Fibroblast of skin of right biceps (primary cell): ENCODE data around the gene VSNL1.
A peak's percentile ranks its signal among the peaks of the same experiment; 100 is the strongest.

ENCODE experiments used
- DNase-seq: peaks from one replicate; pipeline ENCODE4 v3.0.0-alpha.2; 2013

Gene VSNL1

GRCh38 chr2:17615728-17616351, 75.3 kb downstream of the VSNL1 start:
- DNase-seq, result peak; percentile 84

- no peak for DNase-seq
These were observed 75.9 kb downstream of the VSNL1 start for GRCh38 chr2:17616405-17616804.

- no peak for DNase-seq
These were observed 77.0 kb downstream of the VSNL1 start for GRCh38 chr2:17617516-17617915.

DNA sequence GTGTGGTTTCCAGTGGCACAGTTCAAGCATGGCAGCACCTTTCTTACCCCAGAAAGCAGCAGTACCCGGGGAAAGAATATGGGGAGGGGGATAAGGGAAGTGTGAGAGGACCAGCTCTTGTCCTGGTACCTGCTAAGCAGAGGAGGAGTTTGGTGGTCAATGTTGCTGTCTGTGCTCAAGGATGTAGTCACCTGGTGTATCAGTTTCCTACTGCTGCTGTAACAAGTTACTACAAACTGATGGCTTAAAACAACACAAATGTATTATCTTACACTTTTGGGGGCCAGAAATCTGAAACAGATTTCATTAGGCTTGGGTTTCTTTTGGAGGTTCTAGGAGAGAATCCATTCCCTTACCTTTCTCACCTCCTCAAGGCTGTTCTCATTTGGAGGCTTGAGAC, 77.5 kb downstream of the VSNL1 start:
- no peak for DNase-seq

GRCh38 chr2:17620280-17620679, 79.8 kb downstream of the VSNL1 start:
- DNase-seq, result peak; percentile 44

- DNase-seq, result peak; percentile 56
These were observed 80.3 kb downstream of the VSNL1 start for GRCh38 chr2:17620841-17621240.

GRCh38 chr2:17621781-17622180, 81.3 kb downstream of the VSNL1 start:
- DNase-seq, result peak; percentile 80

DNA sequence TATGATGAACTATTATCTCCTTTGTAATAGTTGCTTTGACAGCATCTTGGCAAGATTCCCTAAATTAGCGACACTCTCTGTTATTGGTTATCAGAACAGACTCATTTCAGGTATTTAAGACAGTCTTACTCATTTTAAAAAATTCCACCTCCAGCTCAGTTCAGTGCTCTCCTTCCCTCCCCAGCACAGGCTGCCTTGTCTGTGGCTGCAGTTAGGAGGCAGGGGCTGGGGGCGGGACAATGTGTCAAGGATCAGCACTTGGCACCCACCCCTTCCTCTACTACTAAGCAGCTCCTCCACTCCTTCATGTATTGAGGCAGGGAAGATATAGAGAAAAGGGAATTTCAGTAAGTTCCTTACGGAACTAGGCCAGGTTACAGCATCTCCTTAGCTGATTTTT, 85.0 kb downstream of the VSNL1 start:
- peak; percentile 19 for DNase-seq

- DNase-seq, result no peak
These were observed 86.5 kb downstream of the VSNL1 start for GRCh38 chr2:17626986-17627385.

DNA sequence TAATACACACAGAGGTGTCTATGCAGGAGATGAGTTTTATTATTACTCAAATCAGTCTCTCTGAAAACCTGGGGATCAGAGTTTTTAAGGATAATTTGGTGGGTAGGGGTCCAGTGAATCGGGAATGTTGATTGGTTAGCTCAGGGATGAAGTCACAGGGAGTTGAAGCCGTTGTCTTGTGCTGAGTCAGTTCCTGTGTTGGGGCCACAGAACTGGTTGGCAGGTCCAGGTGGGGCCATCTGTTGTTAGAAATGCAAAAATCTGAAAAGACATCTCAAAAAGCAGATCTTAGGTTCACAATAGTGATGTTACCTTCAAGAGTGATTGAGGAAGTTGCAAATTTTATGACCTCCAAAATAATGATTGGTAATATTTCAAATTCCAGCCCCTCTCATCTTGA, 86.9 kb downstream of the VSNL1 start:
- no peak for DNase-seq

- no peak for DNase-seq
These were observed 88.1 kb downstream of the VSNL1 start for GRCh38 chr2:17628349-17629261.

GRCh38 chr2:17630089-17630488, 89.6 kb downstream of the VSNL1 start:
- DNase-seq, result no peak

DNA sequence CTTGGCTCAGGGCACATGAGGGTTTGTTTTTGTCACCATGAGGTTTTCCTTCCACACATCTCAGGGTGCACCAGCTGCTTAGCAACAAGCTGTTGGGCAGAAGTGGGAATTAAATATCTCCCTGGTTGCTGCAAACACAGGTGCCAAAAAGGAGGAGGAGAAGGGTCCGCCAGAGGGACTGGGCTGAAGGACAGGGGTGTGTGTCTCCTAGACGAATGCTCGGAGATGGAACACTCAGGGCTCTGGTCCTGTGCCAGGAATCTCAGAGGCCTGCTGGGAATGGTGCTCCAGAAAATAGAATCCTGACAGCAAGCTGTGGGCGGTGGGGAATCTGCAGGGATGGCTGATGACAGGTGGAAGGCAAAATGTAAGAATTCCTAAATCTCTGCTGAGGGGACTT, 94.5 kb downstream of the VSNL1 start:
- DNase-seq, result no peak

DNA sequence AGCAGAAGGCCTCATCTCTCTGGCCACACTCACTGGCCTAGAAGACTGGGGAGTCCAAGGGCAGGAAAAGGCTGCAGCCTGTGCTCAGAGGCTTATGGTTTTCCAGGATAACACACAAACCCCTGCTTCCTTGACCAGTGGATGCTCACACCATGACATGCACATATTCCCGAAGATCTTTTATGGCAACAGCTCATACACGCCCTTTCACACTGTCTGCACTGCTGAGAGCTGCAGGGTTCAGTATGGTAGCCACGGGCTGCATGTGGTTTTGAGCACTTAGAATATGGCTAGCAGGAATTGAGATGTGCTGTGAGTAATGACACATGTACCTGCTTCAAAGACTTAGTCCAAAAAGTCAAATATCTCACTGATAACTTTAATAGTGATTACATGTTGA, 95.8 kb downstream of the VSNL1 start:
- DNase-seq, result no peak

DNA sequence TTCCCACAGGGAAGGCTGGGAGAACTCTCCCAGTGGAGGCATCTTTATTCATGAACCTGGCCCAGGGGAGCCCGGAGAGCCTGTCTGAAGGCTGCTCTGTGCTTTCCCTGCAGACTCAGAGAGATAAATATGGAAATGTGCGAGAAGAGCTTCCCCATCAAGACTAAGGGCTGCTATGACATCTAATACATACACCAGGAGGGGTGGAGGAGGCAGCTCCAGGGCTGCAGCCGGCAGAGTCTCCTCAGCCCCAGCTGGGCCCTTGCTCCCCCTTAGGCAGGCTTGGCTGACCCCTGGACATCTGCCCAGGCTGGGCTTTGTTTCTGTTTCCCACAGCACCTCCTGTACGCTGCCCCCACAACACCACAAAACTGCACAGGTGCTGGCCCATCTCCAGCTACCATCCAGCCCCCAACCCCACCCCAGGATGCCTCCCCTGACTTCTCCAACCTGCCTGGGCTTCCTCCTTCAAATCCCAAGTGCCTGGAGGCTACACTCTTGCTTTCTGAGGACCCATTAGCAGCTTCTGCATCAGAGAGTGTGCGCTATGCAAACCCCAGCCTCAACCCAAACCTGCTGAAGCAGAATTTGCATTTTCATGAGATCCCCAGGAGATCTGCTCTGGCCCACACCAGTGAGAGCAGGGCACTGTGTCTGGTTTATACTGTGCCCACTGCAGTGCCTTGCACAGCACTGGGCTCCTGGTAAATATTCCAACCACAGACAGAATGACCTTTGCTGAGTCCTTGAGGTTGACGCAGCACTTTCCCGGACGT, 96.8 kb downstream of the VSNL1 start:
- DNase-seq, result no peak

GRCh38 chr2:17638196-17638743, 97.8 kb downstream of the VSNL1 start:
- DNase-seq, result no peak

- DNase-seq, result no peak
These were observed 99.9 kb downstream of the VSNL1 start for GRCh38 chr2:17640406-17640805.

- DNase-seq, result peak; percentile 95
These were observed 102.6 kb downstream of the VSNL1 start for GRCh38 chr2:17643031-17643615.

DNA sequence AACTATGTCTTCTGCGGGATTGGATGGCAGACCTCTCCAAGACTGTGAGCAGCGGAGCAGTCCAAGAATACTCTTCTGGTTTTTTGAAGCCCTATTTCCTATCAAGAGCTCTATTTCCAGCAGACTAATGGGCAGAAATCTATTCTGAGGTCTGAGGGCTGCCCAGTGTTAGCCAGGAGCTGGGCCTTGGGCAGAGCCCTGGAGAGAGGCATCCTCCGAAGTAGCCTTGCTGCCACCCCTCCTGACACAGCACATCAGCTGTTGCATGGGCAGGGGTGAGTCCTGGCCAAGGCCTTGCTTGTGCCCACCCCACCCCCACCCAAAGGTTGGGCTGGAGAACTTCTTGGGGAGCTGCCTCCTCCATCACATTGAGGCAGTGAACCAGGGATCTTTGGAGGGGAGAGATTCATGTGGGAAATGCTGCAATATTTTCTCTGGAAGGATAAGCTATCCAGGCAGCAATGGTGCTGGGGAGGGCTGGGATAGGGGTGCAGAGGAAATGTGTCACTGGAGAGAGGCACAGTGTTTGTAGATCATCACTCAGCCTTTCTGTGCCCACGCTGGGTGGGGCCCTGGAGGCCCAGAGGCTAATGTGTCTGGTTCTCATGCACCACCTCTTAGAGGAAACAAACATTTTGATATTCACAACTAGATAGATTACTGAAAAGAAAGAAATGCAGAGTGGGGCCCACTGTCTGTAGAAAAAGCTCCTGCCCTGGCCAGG, 104.7 kb downstream of the VSNL1 start:
- DNase-seq, result peak; percentile 35

DNA sequence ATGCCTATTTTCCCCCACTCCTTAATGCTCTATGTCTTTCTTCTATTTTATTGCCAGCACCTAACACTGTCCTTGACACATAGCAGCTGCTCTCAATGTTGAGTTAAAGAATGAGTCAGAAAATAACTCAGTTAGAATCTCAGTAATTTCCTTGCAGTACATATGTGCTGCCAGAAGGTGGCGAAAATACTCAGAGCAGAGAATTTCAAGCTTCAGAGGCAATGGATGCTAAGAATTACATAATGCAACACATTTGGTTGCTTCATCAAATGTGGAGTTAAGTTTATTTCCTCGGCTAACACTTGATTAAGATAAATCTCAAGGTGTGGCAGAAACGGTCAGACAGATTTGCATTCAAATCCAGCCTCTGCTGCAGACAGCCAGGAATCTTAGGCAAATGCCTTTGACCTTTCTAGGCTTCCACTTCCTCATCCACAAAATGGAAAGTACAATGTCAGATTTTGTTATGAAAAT, 105.6 kb downstream of the VSNL1 start:
- DNase-seq, result peak; percentile 85

DNA sequence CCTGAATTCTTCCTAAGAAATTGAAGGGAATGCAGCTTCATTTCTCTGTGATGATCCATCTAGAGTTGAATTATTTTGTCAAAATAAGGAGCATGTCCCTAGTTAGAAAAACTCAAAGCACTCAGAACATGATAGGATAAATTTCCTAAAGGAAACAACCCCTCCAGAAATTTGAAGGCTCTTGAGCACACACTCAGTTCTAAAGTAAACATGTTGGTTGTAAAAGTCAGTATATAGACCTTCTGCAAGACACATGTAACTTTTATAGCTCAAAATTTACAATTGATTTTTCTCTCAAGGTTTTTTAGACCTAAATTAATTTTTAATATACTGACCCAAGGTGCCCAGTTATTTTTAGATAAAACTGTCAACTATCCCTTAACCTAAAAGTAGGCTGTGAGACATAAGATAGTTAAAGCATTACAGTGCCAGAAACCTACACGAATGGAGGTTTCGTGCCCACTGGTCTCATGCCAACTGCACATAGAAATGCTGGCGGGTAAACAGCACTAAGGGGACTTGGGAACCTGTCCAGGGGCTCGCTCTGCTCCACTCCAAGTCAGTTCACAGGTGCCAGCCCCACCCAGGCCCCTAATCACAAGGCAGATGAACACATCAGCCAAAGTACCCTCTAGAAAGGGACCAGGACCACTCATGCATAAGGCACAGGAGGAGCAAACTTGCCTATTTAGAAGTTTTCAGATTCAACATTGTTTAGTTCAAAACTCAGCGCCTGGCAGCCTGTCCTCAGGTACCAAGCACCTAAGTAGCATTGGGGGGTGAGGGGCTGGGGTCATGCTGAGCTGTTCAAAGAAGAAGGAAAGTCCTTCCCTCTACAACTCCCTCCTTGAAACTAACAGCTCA, 106.6 kb downstream of the VSNL1 start:
- DNase-seq, result no peak
